Stimulated activated CD4-positive, alpha-beta T cell treated with anti-CD3 and anti-CD28 coated beads, Interleukin-2, amount 100 ng/mL, for 48 hours (primary cell): ENCODE data around the gene CCDC141.

Experiments
- DNase-seq, 2 donors: peaks; one replicate each; pipeline ENCODE4 v3.0.0-alpha.2; 2020

Gene CCDC141

GRCh38 chr2:178819992-178820391, 229.9 kb downstream of the CCDC141 start:
- DNase-seq = no peak

GRCh38 chr2:178819147-178819875, 230.6 kb downstream of the CCDC141 start:
- no peak for DNase-seq

GRCh38 chr2:178811901-178812300, 238.0 kb downstream of the CCDC141 start:
- no peak for DNase-seq

- DNase-seq = no peak
These were observed 238.9 kb downstream of the CCDC141 start for GRCh38 chr2:178811045-178811444.

GRCh38 chr2:178810422-178810821, 239.5 kb downstream of the CCDC141 start:
- DNase-seq = no peak

- DNase-seq = no peak
These were observed 242.5 kb downstream of the CCDC141 start, which contains the start of gene TTN for GRCh38 chr2:178807227-178808008. Gene TTN (minus strand): TSS chr2:178807423. CDS start chr2:178804642, 2,781 bp downstream.

GRCh38 chr2:178806543-178806942, 243.4 kb downstream of the CCDC141 start:
- no peak for DNase-seq

GRCh38 chr2:178805457-178805856, 244.5 kb downstream of the CCDC141 start:
- DNase-seq = no peak

- DNase-seq = no peak
These were observed 245.1 kb downstream of the CCDC141 start for GRCh38 chr2:178804791-178805190.

GRCh38 chr2:178800510-178800909, 249.4 kb downstream of the CCDC141 start:
- no peak for DNase-seq

GRCh38 chr2:178799305-178799704, 250.6 kb downstream of the CCDC141 start:
- DNase-seq = no peak

- no peak for DNase-seq
These were observed 253.8 kb downstream of the CCDC141 start for GRCh38 chr2:178796079-178796677.

- DNase-seq = no peak
These were observed 262.0 kb downstream of the CCDC141 start for GRCh38 chr2:178787934-178788333.

GRCh38 chr2:178787155-178787554, 262.8 kb downstream of the CCDC141 start:
- no peak for DNase-seq

GRCh38 chr2:178783889-178784288, 266.0 kb downstream of the CCDC141 start:
- no peak for DNase-seq

- no peak for DNase-seq
These were observed 267.7 kb downstream of the CCDC141 start for GRCh38 chr2:178782236-178782635.
